Fibroblast of mammary gland (primary cell): ENCODE measurements around the gene PPP1R10.

Experiments
- DNase-seq: peaks from one replicate; pipeline ENCODE4 v3.0.0-alpha.2; 2010; ENCODE audit warnings: low read depth
- H3K4me3 ChIP-seq: 2 replicates; pipeline ENCODE4 v1.5.1; 2011; ENCODE audit warnings: low read depth, mild to moderate bottlenecking, low read length, moderate library complexity; ENCODE audit not compliant: control insufficient read depth
- CTCF ChIP-seq: conservative IDR thresholded peaks from 2 replicates; pipeline ENCODE4 v1.5.1; 2011; ENCODE audit warnings: low read depth, low read length, inconsistent platforms; ENCODE audit not compliant: control insufficient read depth, insufficient read depth

PPP1R10 gene

GRCh38 chr6:30654798-30655742, 38.0 kb upstream of the PPP1R10 start:
- no peak overlapping the region for H3K4me3 ChIP-seq
- no peak for TF ChIP-seq CTCF
- DNase-seq, result no peak

- no peak for TF ChIP-seq CTCF
- no peak overlapping the region for H3K4me3 ChIP-seq
- no peak for DNase-seq
Observed at GRCh38 chr6:30651143-30651542, 34.1 kb upstream of the PPP1R10 start.

- DNase-seq, result peak; percentile 23
- peak overlapping the region; percentile 80 for H3K4me3 ChIP-seq
- TF ChIP-seq CTCF, result no peak
Observed at GRCh38 chr6:30647242-30648116, 30.4 kb upstream of the PPP1R10 start.

- H3K4me3 ChIP-seq, result peak within 1 kb of the TSS; percentile 80
- DNase-seq, result peak; percentile 88
- TF ChIP-seq CTCF, result no peak
Observed at GRCh38 chr6:30646450-30647241, 29.6 kb upstream of the PPP1R10 start, which contains the start of gene C6orf136. C6orf136 (plus strand) TSS chr6:30647133; CDS start chr6:30647232, 99 bp downstream.

GRCh38 chr6:30645989-30646388, 28.9 kb upstream of the PPP1R10 start:
- DNase-seq, result no peak
- no peak overlapping the region for H3K4me3 ChIP-seq
- TF ChIP-seq CTCF, result no peak

- no peak for DNase-seq
- no peak for TF ChIP-seq CTCF
- no peak overlapping the region for H3K4me3 ChIP-seq
Observed at GRCh38 chr6:30644769-30645168, 27.7 kb upstream of the PPP1R10 start.
